Measurements from ENCODE around the gene HOXB9. TPM values are rescaled to one million over a fixed set of nuclear protein-coding genes. Genes with fewer than 3 reads are reported as not detected.

The HOXB9 gene
- total RNA-seq, 1 donor from 2014 or later: 0.11 TPM

- Histone ChIP-seq H3K9me3 (ENCODE audit: insufficient read depth, low read depth, low read length) (peaks cover 10% of the 10 kb centered on the region), H3K4me3 (ENCODE audit: insufficient read depth, low read depth, low read length) (no peak overlapping the region), H3K27me3 (ENCODE audit: insufficient read depth, low read length) (peaks cover 93% of the 10 kb centered on the region), H3K4me1 (ENCODE audit: insufficient read depth, low read length) (no peaks in the 10 kb centered on the region), H3K4me2 (ENCODE audit: low read length) (no peak overlapping the region), H3K27ac (ENCODE audit: low read depth, low read length) (no peak overlapping the region), H4K20me1 (ENCODE audit: insufficient read depth, low read length) (no peaks in the 10 kb centered on the region), H3K79me2 (ENCODE audit: insufficient read depth, low read length) (no peaks in the 10 kb centered on the region), H3K36me3 (ENCODE audit: insufficient read depth, low read length) (no peaks in the 10 kb centered on the region), H3K9ac (ENCODE audit: low read length) (no peak overlapping the region), H2AFZ (ENCODE audit: low read depth, low read length) (no peak overlapping the region)
- Mint-ChIP-seq H3K4me3 (ENCODE audit: unreplicated experiment) (no peak overlapping the region), H3K4me1 (ENCODE audit: low read depth, unreplicated experiment) (no peaks in the 10 kb centered on the region), H3K9me3 (ENCODE audit: unreplicated experiment) (peaks cover 16% of the 10 kb centered on the region), H3K36me3 (ENCODE audit: low read depth, unreplicated experiment) (peaks cover 4% of the 10 kb centered on the region), H3K27me3 (ENCODE audit: low read depth, unreplicated experiment) (peaks cover 90% of the 10 kb centered on the region), H3K27ac (ENCODE audit: unreplicated experiment) (no peak overlapping the region)
- TF ChIP-seq, protein P1, sequence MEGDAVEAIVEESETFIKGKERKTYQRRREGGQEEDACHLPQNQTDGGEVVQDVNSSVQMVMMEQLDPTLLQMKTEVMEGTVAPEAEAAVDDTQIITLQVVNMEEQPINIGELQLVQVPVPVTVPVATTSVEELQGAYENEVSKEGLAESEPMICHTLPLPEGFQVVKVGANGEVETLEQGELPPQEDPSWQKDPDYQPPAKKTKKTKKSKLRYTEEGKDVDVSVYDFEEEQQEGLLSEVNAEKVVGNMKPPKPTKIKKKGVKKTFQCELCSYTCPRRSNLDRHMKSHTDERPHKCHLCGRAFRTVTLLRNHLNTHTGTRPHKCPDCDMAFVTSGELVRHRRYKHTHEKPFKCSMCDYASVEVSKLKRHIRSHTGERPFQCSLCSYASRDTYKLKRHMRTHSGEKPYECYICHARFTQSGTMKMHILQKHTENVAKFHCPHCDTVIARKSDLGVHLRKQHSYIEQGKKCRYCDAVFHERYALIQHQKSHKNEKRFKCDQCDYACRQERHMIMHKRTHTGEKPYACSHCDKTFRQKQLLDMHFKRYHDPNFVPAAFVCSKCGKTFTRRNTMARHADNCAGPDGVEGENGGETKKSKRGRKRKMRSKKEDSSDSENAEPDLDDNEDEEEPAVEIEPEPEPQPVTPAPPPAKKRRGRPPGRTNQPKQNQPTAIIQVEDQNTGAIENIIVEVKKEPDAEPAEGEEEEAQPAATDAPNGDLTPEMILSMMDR (IDR thresholded peaks at IDR 0.05; ENCODE audit: insufficient read depth, low read depth, low read length): no peak
- TF ChIP-seq EZH2 (IDR thresholded peaks at IDR 0.05; ENCODE audit: insufficient read depth, low read length): no peak
- DNase-seq (ENCODE audit: low read depth) (no peak), FAIRE-seq (no peak)
Measured at GRCh38 chr17:48642843-48643696, 16.9 kb upstream of the HOXB9 start.

DNA sequence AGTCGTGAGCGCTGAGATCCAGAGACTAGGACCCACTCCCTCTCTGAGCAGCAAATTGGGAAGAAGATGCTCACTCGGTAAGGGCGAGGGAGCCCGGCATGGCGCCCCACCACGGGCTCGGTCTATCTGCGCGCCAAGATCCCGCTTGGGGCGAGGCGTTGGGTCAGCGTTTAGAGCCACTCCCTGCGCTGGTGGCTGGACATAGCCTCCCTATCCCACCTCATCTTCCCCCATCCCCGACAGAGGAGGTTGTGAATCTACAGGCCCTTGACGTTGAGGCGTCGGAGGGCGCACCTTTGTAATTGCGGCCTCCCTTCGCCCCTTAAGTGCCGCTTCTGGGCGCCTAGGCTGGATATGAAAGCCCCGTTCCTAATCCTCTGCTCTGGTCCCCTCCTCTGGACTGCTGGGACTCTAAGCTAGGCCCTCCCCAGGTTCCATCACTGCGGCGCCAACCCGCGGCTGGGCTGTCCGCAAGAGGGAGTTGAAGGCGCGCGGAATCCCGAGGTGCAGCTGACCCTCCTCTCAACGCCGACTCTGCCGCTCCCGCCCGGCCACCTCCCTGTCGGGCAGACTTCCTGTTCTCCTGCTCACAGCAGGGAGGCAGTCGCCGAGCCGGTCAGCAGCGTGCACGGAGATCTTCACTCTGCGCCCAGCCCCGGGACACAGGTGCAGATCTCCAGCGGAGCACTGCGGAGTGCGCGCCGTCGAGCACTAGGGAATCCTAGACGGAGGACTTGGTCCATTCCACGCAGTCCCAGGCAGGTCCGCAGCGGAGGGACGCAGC, 16.1 kb upstream of the HOXB9 start:
- Histone ChIP-seq H4K20me1 (ENCODE audit: insufficient read depth, low read length) (no peaks in the 10 kb centered on the region), H3K4me1 (ENCODE audit: insufficient read depth, low read length) (no peaks in the 10 kb centered on the region), H3K36me3 (ENCODE audit: insufficient read depth, low read length) (no peaks in the 10 kb centered on the region), H3K27me3 (ENCODE audit: insufficient read depth, low read length) (peaks cover 93% of the 10 kb centered on the region), H3K9me3 (ENCODE audit: insufficient read depth, low read depth, low read length) (peaks cover 10% of the 10 kb centered on the region), H3K27ac (ENCODE audit: low read depth, low read length) (no peak overlapping the region), H3K4me2 (ENCODE audit: low read length) (no peak overlapping the region), H3K79me2 (ENCODE audit: insufficient read depth, low read length) (no peaks in the 10 kb centered on the region), H3K9ac (ENCODE audit: low read length) (no peak overlapping the region), H2AFZ (ENCODE audit: low read depth, low read length) (no peak overlapping the region), H3K4me3 (ENCODE audit: insufficient read depth, low read depth, low read length) (no peak overlapping the region)
- H3K27me3 Mint-ChIP-seq (ENCODE audit: low read depth, unreplicated experiment): peaks cover 92% of the 10 kb centered on the region
- peak; percentile 83 for TF ChIP-seq EZH2 (IDR thresholded peaks at IDR 0.05; ENCODE audit: insufficient read depth, low read length)
- TF ChIP-seq, protein P1 (IDR thresholded peaks at IDR 0.05; ENCODE audit: insufficient read depth, low read depth, low read length): no peak
- peaks cover 16% of the 10 kb centered on the region for H3K9me3 Mint-ChIP-seq (ENCODE audit: unreplicated experiment)
- peaks cover 4% of the 10 kb centered on the region for H3K4me1 Mint-ChIP-seq (ENCODE audit: low read depth, unreplicated experiment)
- H3K4me3 Mint-ChIP-seq (ENCODE audit: unreplicated experiment): no peak overlapping the region
- DNase-seq (ENCODE audit: low read depth) (no peak), FAIRE-seq (no peak)
- peak overlapping the region; percentile 77 for H3K27ac Mint-ChIP-seq (ENCODE audit: unreplicated experiment)
- H3K36me3 Mint-ChIP-seq (ENCODE audit: low read depth, unreplicated experiment): peaks cover 4% of the 10 kb centered on the region

Data from astrocyte (in vitro differentiated cells and primary cell).